GM23248 (cell line): Measurements from ENCODE around the gene PPFIA1. TPM values are rescaled to one million over a fixed set of nuclear protein-coding genes. Genes with fewer than 3 reads are reported as not detected.

ENCODE experiments used
- DNase-seq: peaks from one replicate; pipeline ENCODE4 v3.0.0-alpha.2; 2015
- H2AFZ ChIP-seq: fragments of 200-600 bp; sonication (generic); 2 replicates; pipeline ENCODE4 v1.6.1; 2016; ENCODE audit warnings: antibody characterized with exemption
- H3F3A ChIP-seq: fragments of 200-600 bp; sonication (generic); 2 replicates; pipeline ENCODE4 v1.6.1; 2016; ENCODE audit warnings: mild to moderate bottlenecking, antibody characterized with exemption, mixed run types; ENCODE audit not compliant: insufficient read depth
- H3K27ac ChIP-seq: fragments of 200-600 bp; sonication (generic); 2 replicates; pipeline ENCODE4 v1.5.1; 2016; ENCODE audit warnings: mild to moderate bottlenecking
- H3K27me3 ChIP-seq: fragments of 200-600 bp; sonication (generic); replicated peaks from 2 replicates; pipeline ENCODE4 v1.6.1; 2016; ENCODE audit warnings: mild to moderate bottlenecking; ENCODE audit not compliant: insufficient read depth
- H3K36me3 ChIP-seq: fragments of 200-600 bp; sonication (generic); 2 replicates; pipeline ENCODE4 v1.6.1; 2016; ENCODE audit warnings: low read depth, mild to moderate bottlenecking
- H3K4me1 ChIP-seq: fragments of 200-600 bp; sonication (generic); 2 replicates; pipeline ENCODE4 v1.6.1; 2016; ENCODE audit warnings: mild to moderate bottlenecking; ENCODE audit not compliant: insufficient read depth
- H3K4me2 ChIP-seq: fragments of 200-600 bp; sonication (generic); one replicate; pipeline ENCODE4 v1.6.1; 2016; ENCODE audit warnings: mild to moderate bottlenecking; ENCODE audit not compliant: unreplicated experiment
- H3K4me3 ChIP-seq: fragments of 200-600 bp; sonication (generic); 2 replicates; pipeline ENCODE4 v1.5.1; 2016; ENCODE audit warnings: mild to moderate bottlenecking
- H3K79me2 ChIP-seq: fragments of 200-600 bp; sonication (generic); 2 replicates; pipeline ENCODE4 v1.6.1; 2016; ENCODE audit warnings: mild to moderate bottlenecking; ENCODE audit not compliant: insufficient read depth
- H3K9ac ChIP-seq: fragments of 200-600 bp; sonication (generic); 2 replicates; pipeline ENCODE4 v1.6.1; 2016; ENCODE audit warnings: mild to moderate bottlenecking
- H3K9me2 ChIP-seq: fragments of 200-600 bp; sonication (generic); 2 replicates; pipeline ENCODE4 v1.6.1; 2016; ENCODE audit warnings: mixed run types, mild to moderate bottlenecking, moderate library complexity; ENCODE audit not compliant: insufficient read depth
- H3K9me3 ChIP-seq: fragments of 200-600 bp; sonication (generic); one replicate; pipeline ENCODE4 v1.6.1; 2017; ENCODE audit warnings: low read depth
- H4K20me1 ChIP-seq: fragments of 200-600 bp; sonication (generic); 2 replicates; pipeline ENCODE4 v1.6.0; 2016; ENCODE audit not compliant: insufficient read depth
- EZH2 ChIP-seq: fragments of 200-600 bp; sonication (generic); IDR thresholded peaks from 2 replicates; pipeline ENCODE4 v1.6.1; 2018; ENCODE audit warnings: antibody characterized with exemption, mild to moderate bottlenecking; ENCODE audit not compliant: insufficient read depth, poor library complexity, severe bottlenecking
- EZH2phosphoT487 ChIP-seq: fragments of 200-600 bp; sonication (generic); IDR thresholded peaks from 2 replicates; pipeline ENCODE4 v1.6.1; 2018; ENCODE audit warnings: antibody characterized with exemption, moderate library complexity, mild to moderate bottlenecking, low read depth; ENCODE audit not compliant: insufficient read depth
- WGBS, 2 experiments: methylation state at CpG; one replicate each; pipeline ENCODE4 v1.1.6; 2015 to 2017; ENCODE audit warnings: low lambda C conversion rate in 2 of 2, low coverage in 1 of 2; ENCODE audit errors: missing lambda C conversion rate in 2 of 2; 5-methylcytosine and 5-hydroxymethylcytosine counted together
- in situ Hi-C: fragments of 300-500 bp; cut with MboI; formaldehyde crosslinking; loops from 2 replicates; pipeline ENCODE4 v1.15.0; 2020
- polyA plus RNA-seq: library from polyadenylated mRNA; unstranded; fragments of >200 nt; fragmentation: Nextera tagmentation; extraction: Ambion mirVana; gene quantifications from 2 replicates; pipeline ENCODE4 v1.2.1, GENCODE V29; 2016
- total RNA-seq: library from RNA; depleted of rRNA; stranded (reverse); fragments of >200 nt; shearing (Covaris generic); gene quantifications from 2 replicates; pipeline ENCODE4 v1.2.3, GENCODE V29; 2014

The PPFIA1 gene
- total and polyA plus RNA-seq, 2 experiments from 2014 or later, result 22.8 to 36.9 TPM

GRCh38 chr11:70410276-70411205 lies 140.1 kb downstream of the PPFIA1 start:
- TF ChIP-seq EZH2 (no peak), EZH2phosphoT487 (no peak)
- no peak overlapping the region for H3K27ac ChIP-seq
- no peak overlapping the region for H3K9ac ChIP-seq
- peaks cover 77% of the 10 kb centered on the region for H3K36me3 ChIP-seq
- peaks cover 30% of the 10 kb centered on the region for H3F3A ChIP-seq
- no peaks in the 10 kb centered on the region for H3K9me2 ChIP-seq
- in situ Hi-C loops, result no loop called here
- 89 to 91% methylated on average over 29 of the region's 29 CpGs for WGBS, 2 experiments
- no peak overlapping the region for H3K4me2 ChIP-seq
- no peak overlapping the region for H2AFZ ChIP-seq
- no peak overlapping the region for H3K4me3 ChIP-seq
- peaks cover 79% of the 10 kb centered on the region for H3K79me2 ChIP-seq
- no peaks in the 10 kb centered on the region for H3K9me3 ChIP-seq
- no peak for DNase-seq
- no peaks in the 10 kb centered on the region for H3K27me3 ChIP-seq
- peaks cover 4% of the 10 kb centered on the region; the same call in 1 of the 2 replicates for H3K4me1 ChIP-seq
- H4K20me1 ChIP-seq, result no peaks in the 10 kb centered on the region; the same call in 1 of the 2 replicates

DNA sequence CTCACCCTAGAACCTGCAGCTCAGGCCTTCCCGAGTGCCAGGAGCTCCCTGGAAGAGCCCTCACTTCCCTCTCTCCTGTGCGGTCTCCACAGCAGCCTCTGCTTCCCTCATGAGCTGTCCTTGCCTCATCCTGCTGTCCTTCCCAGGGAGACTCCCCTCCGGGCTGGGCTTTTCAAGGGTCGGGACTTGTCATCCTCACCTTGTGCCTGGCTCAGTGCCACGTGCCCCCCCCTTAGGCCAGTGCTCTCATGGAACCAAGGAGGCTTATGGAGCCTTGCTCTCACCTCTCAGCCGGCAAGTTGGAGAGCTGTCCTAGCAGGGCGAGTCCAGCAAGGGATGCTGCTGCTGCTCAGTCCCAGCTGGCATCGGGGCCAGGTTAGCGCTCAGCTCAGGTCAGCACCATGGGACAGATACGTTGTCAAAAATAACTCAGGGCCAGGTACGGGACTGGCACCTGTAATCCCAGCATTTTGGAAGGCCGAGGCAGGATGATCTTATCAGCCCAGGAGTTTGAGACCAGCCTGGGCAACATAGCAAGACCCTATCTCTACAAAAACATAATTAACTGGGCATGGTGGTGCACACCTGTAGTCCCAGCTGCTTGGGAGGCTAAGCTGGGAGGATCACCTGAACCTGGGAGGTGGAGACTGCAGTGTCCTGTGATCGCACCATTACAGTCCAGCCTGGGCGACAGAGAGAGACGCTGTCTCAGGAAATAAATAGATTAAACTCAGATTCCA lies 141.4 kb downstream of the PPFIA1 start:
- 95% methylated on average over 15 of the region's 15 CpGs for WGBS, 2 experiments
- H3K79me2 ChIP-seq, result peaks cover 68% of the 10 kb centered on the region
- H3K4me2 ChIP-seq, result no peak overlapping the region
- TF ChIP-seq EZH2 (no peak), EZH2phosphoT487 (no peak)
- peaks cover 78% of the 10 kb centered on the region for H3K36me3 ChIP-seq
- peaks cover 4% of the 10 kb centered on the region; the same call in 1 of the 2 replicates for H3K4me1 ChIP-seq
- in situ Hi-C loops, result no loop called here
- H3K27ac ChIP-seq, result no peak overlapping the region
- H3K9me3 ChIP-seq, result no peaks in the 10 kb centered on the region
- H4K20me1 ChIP-seq, result peaks cover 5% of the 10 kb centered on the region
- no peak for DNase-seq
- no peaks in the 10 kb centered on the region for H3K9me2 ChIP-seq
- no peaks in the 10 kb centered on the region for H3K27me3 ChIP-seq
- no peak overlapping the region for H2AFZ ChIP-seq
- no peak overlapping the region for H3K9ac ChIP-seq
- H3F3A ChIP-seq, result peaks cover 41% of the 10 kb centered on the region
- no peak overlapping the region for H3K4me3 ChIP-seq

DNA sequence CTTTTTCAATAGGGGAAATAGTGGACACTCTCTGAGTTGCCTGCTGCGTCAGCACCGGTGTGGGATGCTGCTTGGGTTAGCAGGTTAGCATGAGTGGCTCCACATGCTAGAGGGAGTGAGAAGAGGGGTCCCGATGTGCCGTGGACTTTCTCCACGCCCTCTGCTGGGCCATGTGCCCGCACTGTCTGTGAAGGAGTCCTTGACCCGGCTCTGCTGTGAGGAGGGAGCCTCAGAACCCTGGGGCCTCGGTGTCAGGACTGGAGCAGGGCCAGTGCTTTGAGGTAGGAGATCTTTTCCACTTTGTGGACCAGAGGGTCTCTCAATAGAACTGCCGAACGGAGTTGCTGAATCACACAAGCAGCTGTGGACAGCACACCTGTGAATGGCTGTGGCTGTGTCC lies 142.7 kb downstream of the PPFIA1 start:
- peaks cover 78% of the 10 kb centered on the region for H3K36me3 ChIP-seq

GRCh38 chr11:70414341-70415100 lies 144.0 kb downstream of the PPFIA1 start:
- H4K20me1 ChIP-seq, result peaks cover 5% of the 10 kb centered on the region
- peaks cover 41% of the 10 kb centered on the region for H3F3A ChIP-seq
- H3K9me3 ChIP-seq, result no peaks in the 10 kb centered on the region
- H3K9me2 ChIP-seq, result no peaks in the 10 kb centered on the region
- in situ Hi-C loops, result no loop called here
- DNase-seq, result no peak
- H3K79me2 ChIP-seq, result peaks cover 58% of the 10 kb centered on the region
- H2AFZ ChIP-seq, result no peak overlapping the region
- TF ChIP-seq EZH2phosphoT487 (no peak), EZH2 (no peak)
- WGBS, 2 experiments, result 87 to 90% methylated on average over 27 to 28 of the region's 28 CpGs
- H3K4me3 ChIP-seq, result no peak overlapping the region
- H3K9ac ChIP-seq, result peak overlapping the region; percentile 22; the same call in 1 of the 2 replicates
- H3K36me3 ChIP-seq, result peaks cover 74% of the 10 kb centered on the region
- H3K27ac ChIP-seq, result peak overlapping the region; percentile 60
- H3K27me3 ChIP-seq, result no peaks in the 10 kb centered on the region
- peaks cover 4% of the 10 kb centered on the region; the same call in 1 of the 2 replicates for H3K4me1 ChIP-seq
- H3K4me2 ChIP-seq, result peak overlapping the region; percentile 3

More for the DNA sequence above, 142.7 kb downstream of the PPFIA1 start:
- H3F3A ChIP-seq, result peaks cover 41% of the 10 kb centered on the region
- in situ Hi-C loops, result no loop called here
- no peak overlapping the region for H3K27ac ChIP-seq
- TF ChIP-seq EZH2phosphoT487 (no peak), EZH2 (no peak)
- peaks cover 5% of the 10 kb centered on the region for H4K20me1 ChIP-seq
- H3K9me3 ChIP-seq, result no peaks in the 10 kb centered on the region
- WGBS, 2 experiments, result 87 to 91% methylated on average over 10 of the region's 10 CpGs
- H3K4me1 ChIP-seq, result peaks cover 4% of the 10 kb centered on the region; the same call in 1 of the 2 replicates
- peaks cover 66% of the 10 kb centered on the region for H3K79me2 ChIP-seq
- DNase-seq, result no peak
- H3K9me2 ChIP-seq, result no peaks in the 10 kb centered on the region
- H2AFZ ChIP-seq, result no peak overlapping the region
- H3K9ac ChIP-seq, result no peak overlapping the region
- no peak overlapping the region for H3K4me2 ChIP-seq
- H3K27me3 ChIP-seq, result no peaks in the 10 kb centered on the region
- no peak overlapping the region for H3K4me3 ChIP-seq
